ENCODE data around the gene GTPBP2.
A peak's percentile ranks its signal among the peaks of the same experiment; 100 is the strongest.

Gene GTPBP2

DNA sequence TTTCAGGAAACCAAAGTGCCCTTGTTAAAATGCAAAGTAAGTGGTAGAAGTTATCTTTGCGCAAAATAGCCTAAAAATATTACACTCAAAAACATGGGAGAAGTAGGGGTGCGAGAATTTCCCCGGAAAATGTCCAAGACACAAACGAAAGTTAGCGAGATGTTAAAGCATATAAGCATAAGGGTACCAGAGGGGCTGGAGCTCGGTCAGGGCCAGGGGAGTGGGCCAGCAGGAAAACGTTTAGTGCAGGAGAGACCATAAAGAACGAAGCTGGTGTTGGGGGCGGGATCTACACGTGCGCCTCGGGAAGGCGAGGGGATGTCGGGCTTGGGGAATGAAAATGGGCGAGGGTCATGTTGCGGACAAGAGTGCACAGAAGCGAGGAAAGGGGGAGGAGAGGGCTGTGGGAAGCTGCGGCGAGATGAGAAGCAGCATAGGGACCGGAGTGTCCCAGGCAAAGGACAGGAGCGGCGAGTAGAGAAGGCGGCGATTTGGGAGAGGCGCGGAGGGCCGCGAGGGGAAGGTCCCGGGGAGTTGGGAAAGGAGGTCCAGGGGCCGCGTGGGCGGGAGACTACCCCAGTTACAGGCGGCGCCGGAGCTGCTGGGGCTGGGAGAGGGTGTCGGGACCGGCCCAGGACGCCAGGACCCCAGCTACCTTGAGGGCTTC, 53.8 kb downstream of the GTPBP2 start:
- Histone ChIP-seq H3K9me3 (no peaks in the 10 kb centered on the region), H3K27me3 (no peaks in the 10 kb centered on the region), H3K4me1 (peaks cover 12% of the 10 kb centered on the region), H3K36me3 (peaks cover 32% of the 10 kb centered on the region), H3K4me3 (ENCODE audit: low read depth, low read length) (peak overlapping the region; percentile 100)
- TF ChIP-seq, protein P1, sequence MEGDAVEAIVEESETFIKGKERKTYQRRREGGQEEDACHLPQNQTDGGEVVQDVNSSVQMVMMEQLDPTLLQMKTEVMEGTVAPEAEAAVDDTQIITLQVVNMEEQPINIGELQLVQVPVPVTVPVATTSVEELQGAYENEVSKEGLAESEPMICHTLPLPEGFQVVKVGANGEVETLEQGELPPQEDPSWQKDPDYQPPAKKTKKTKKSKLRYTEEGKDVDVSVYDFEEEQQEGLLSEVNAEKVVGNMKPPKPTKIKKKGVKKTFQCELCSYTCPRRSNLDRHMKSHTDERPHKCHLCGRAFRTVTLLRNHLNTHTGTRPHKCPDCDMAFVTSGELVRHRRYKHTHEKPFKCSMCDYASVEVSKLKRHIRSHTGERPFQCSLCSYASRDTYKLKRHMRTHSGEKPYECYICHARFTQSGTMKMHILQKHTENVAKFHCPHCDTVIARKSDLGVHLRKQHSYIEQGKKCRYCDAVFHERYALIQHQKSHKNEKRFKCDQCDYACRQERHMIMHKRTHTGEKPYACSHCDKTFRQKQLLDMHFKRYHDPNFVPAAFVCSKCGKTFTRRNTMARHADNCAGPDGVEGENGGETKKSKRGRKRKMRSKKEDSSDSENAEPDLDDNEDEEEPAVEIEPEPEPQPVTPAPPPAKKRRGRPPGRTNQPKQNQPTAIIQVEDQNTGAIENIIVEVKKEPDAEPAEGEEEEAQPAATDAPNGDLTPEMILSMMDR (IDR thresholded peaks at IDR 0.05; ENCODE audit: low read depth, low read length), result no peak
- peak; percentile 54 for DNase-seq

DNA sequence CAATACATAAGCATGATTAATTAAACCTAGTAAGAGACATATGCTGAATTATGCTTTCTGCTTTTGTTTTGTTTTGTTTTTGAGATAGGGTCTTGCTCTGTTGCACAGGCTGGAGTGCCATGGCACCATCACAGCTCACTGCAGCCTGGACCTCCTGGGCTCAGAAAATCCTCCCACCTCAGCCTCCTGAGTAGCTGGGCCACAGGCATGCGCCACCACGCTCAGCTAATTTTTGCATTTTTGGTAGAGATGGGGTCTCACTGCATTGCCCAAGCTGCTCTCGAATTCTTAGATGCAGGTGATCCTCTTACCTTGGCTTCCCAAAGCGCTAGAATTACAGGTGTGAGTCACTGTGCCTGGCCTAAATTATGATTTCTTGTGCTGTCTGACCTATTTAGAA, 57.0 kb downstream of the GTPBP2 start:
- Histone ChIP-seq H3K4me3 (ENCODE audit: low read depth, low read length) (no peak overlapping the region), H3K27me3 (no peaks in the 10 kb centered on the region), H3K4me1 (no peaks in the 10 kb centered on the region), H3K36me3 (peaks cover 57% of the 10 kb centered on the region), H3K9me3 (no peaks in the 10 kb centered on the region)
- no peak for DNase-seq
- TF ChIP-seq, protein P1 (IDR thresholded peaks at IDR 0.05; ENCODE audit: low read depth, low read length), result no peak

DNA sequence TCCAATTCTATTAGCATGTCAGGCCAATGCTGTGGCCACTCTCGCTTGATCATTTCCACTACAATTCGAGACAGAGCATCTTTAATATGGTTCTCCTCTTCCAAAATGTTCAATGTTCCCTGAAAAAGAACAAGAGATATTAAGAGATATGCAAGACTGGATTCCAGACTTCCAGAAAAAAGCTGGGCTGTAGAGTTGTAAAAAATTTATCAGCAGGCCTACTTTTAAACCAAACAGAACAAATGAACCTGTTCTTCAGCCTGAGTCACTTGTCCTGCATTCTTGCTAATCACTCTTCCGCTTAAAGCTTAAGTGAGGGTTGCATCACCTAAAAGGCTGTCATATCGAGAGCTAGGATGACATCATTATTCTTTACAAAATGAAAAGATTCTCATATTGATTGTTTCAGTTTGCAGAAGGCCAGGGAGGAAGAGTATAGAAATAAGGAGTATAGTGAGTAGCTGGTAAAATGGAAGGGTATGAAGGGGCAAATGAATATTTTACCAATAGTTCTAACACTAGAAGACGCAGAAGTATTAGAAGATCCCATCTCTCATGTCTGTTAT, 58.1 kb downstream of the GTPBP2 start:
- no peak for DNase-seq
- Histone ChIP-seq H3K4me3 (ENCODE audit: low read depth, low read length) (no peak overlapping the region), H3K9me3 (no peaks in the 10 kb centered on the region), H3K27me3 (no peaks in the 10 kb centered on the region), H3K4me1 (no peaks in the 10 kb centered on the region), H3K36me3 (peaks cover 66% of the 10 kb centered on the region)
- TF ChIP-seq, protein P1 (IDR thresholded peaks at IDR 0.05; ENCODE audit: low read depth, low read length), result no peak
